B cell (primary cell): ENCODE data around the gene ARHGAP18. TPM values are rescaled to one million over a fixed set of nuclear protein-coding genes. Genes with fewer than 3 reads are reported as not detected.

Experiments
- ATAC-seq: fragments of 200-7000 bp; cut with Tn5 transposase; one replicate; pipeline ENCODE4 v1.10.0; 2021; ENCODE audit warnings: low read depth, mild to moderate bottlenecking, moderate number of reproducible peaks, moderate library complexity
- CTCF ChIA-PET: fragments of 350-600 bp; sonication (Branson Sonifier 250); formaldehyde crosslinking; loops from one replicate; lab custom pipeline; 2021; ENCODE audit warnings: antibody characterized with exemption, inconsistent platforms; lab: Charles Lee
- POLR2A ChIA-PET: fragments of 350-600 bp; sonication (Branson Sonifier 250); formaldehyde crosslinking; loops from one replicate; lab custom pipeline; 2021; ENCODE audit warnings: antibody characterized with exemption; lab: Charles Lee
- DNase-seq: peaks from one replicate; pipeline ENCODE4 v3.0.0; 2013
- H2AFZ ChIP-seq: 2 replicates; pipeline ENCODE4 v1.6.1; 2012; ENCODE audit warnings: mild to moderate bottlenecking, low read depth, low read length; ENCODE audit not compliant: insufficient read depth, poor library complexity, severe bottlenecking
- H3K27ac ChIP-seq, 2 donors: 1 replicate in 1 of 2; 2 replicates in 1 of 2; pipeline ENCODE4 v1.5.1; 2012 to 2013; ENCODE audit warnings: low read length in 2 of 2, mild to moderate bottlenecking in 2 of 2, moderate library complexity in 1 of 2
- H3K27me3 ChIP-seq, 4 experiments: fragments of 200-600 bp in 1 of 4; sonication (generic) in 1 of 4; replicated peaks in 1 of 4; 1 replicate in 2 of 4; 2 replicates in 2 of 4; pipeline versions ENCODE4 v1.6.1 to v1.7.0; 2013 to 2016; ENCODE audit warnings: low read length in 3 of 4, mild to moderate bottlenecking in 2 of 4, mixed read lengths in 1 of 4, moderate library complexity in 1 of 4; ENCODE audit not compliant: insufficient read depth in 4 of 4, control insufficient read depth in 3 of 4; ENCODE audit errors: control extremely low read depth in 1 of 4
- H3K36me3 ChIP-seq, 2 experiments: replicated peaks in 1 of 2; 1 replicate in 1 of 2; 2 replicates in 1 of 2; pipeline versions ENCODE4 v1.6.1 to v1.7.1; 2013; ENCODE audit warnings: low read length in 1 of 2; ENCODE audit not compliant: insufficient read depth in 2 of 2, control insufficient read depth in 1 of 2; ENCODE audit errors: control extremely low read depth in 1 of 2, extremely low read depth in 1 of 2
- H3K4me1 ChIP-seq, 2 donors: fragments of 200-600 bp in 1 of 2; sonication (generic) in 1 of 2; 1 replicate in 1 of 2; 2 replicates in 1 of 2; pipeline versions ENCODE4 v1.5.1 to v1.6.1; 2013 to 2017; ENCODE audit warnings: low read length in 2 of 2; ENCODE audit not compliant: control insufficient read depth in 2 of 2, insufficient read depth in 2 of 2
- H3K4me2 ChIP-seq: replicated peaks from 2 replicates; pipeline ENCODE3; 2012; ENCODE audit warnings: mild to moderate bottlenecking, low read depth, low read length; ENCODE audit not compliant: poor library complexity, severe bottlenecking
- H3K4me3 ChIP-seq, 5 experiments: fragments of 200-600 bp in 1 of 5; sonication (generic) in 1 of 5; 1 replicate in 3 of 5; 2 replicates in 2 of 5; pipeline versions ENCODE4 v1.5.1 to v1.7.0; 2011 to 2016; ENCODE audit warnings: low read length in 4 of 5, mild to moderate bottlenecking in 4 of 5, low read depth in 2 of 5, control low read depth in 1 of 5, moderate library complexity in 1 of 5; ENCODE audit not compliant: insufficient read depth in 1 of 5; ENCODE audit errors: control extremely low read depth in 1 of 5, extremely low read depth in 1 of 5
- H3K79me2 ChIP-seq: fragments of 200-600 bp; sonication (generic); one replicate; pipeline ENCODE4 v1.6.0; 2016; ENCODE audit warnings: low read length; ENCODE audit not compliant: control insufficient read depth, insufficient read depth
- H3K9ac ChIP-seq: fragments of 200-600 bp; sonication (generic); 2 replicates; pipeline ENCODE4 v1.6.1; 2017; ENCODE audit warnings: mild to moderate bottlenecking, low read length, moderate library complexity
- H3K9me3 ChIP-seq, 3 donors: one replicate each; pipeline versions ENCODE4 v1.6.1 to v1.7.1; 2013; ENCODE audit warnings: low read length in 2 of 3; ENCODE audit not compliant: control insufficient read depth in 2 of 3, insufficient read depth in 1 of 3; ENCODE audit errors: control extremely low read depth in 1 of 3
- H4K20me1 ChIP-seq: 2 replicates; pipeline ENCODE4 v1.6.0; 2012; ENCODE audit warnings: mild to moderate bottlenecking, low read length; ENCODE audit not compliant: insufficient read depth, control insufficient read depth, poor library complexity, severe bottlenecking
- H3K27ac Mint-ChIP-seq: one replicate; pipeline ENCODE4 v1.8.0; 2021; ENCODE audit warnings: mixed read lengths
- H3K27me3 Mint-ChIP-seq: one replicate; pipeline ENCODE4 v1.8.0; 2021; ENCODE audit warnings: mixed read lengths
- H3K4me1 Mint-ChIP-seq: one replicate; pipeline ENCODE4 v1.8.0; 2021; ENCODE audit warnings: mixed read lengths
- H3K4me3 Mint-ChIP-seq: one replicate; pipeline ENCODE4 v1.8.0; 2021; ENCODE audit warnings: mixed read lengths
- H3K9me3 Mint-ChIP-seq: one replicate; pipeline ENCODE4 v1.8.0; 2022; ENCODE audit warnings: mixed read lengths; ENCODE audit not compliant: insufficient read depth
- CTCF ChIP-seq: fragments of 200-600 bp; IDR thresholded peaks from one replicate; pipeline ENCODE4 v1.8.0; 2022; ENCODE audit warnings: antibody characterized with exemption, mild to moderate bottlenecking
- EZH2 ChIP-seq: IDR thresholded peaks from 2 replicates; pipeline ENCODE4 v1.6.1; 2012; ENCODE audit warnings: borderline replicate concordance, low read depth, mild to moderate bottlenecking, moderate library complexity, low read length; ENCODE audit not compliant: insufficient read depth, poor library complexity, severe bottlenecking
- WGBS: methylation state at CpG from one replicate; pipeline ENCODE4 v1.1.5; 2013; ENCODE audit warnings: missing lambda C conversion rate; ENCODE audit not compliant: insufficient coverage; 5-methylcytosine and 5-hydroxymethylcytosine counted together
- intact Hi-C: fragments of 100-400 bp; cut with micrococcal nuclease; formaldehyde crosslinking; loops from one replicate; pipeline ENCODE4 v1.10.0; 2022
- polyA plus RNA-seq: library from polyadenylated mRNA; depleted of rRNA; stranded (reverse); fragments of >200 nt; gene quantifications from 2 replicates; pipeline ENCODE4 v1.2.3, GENCODE V29; 2012
- total RNA-seq, 2 donors: library from RNA; stranded (reverse); fragments of 120-200 nt in 1 of 2; gene quantifications; 1 replicate in 1 of 2; 2 replicates in 1 of 2; pipeline versions ENCODE4 v1.2.3 to v1.2.4, GENCODE V29; 2013 to 2022

ARHGAP18 gene
- total and polyA plus RNA-seq, 2 donors (not counting 1 experiment from before 2014, with no cell fraction given) = 0.95 to 3.9 TPM

GRCh38 chr6:129660346-129660676 lies 49.7 kb downstream of the ARHGAP18 start:
- no peaks in the 10 kb centered on the region for H3K36me3 ChIP-seq
- no peak overlapping the region for H3K4me2 ChIP-seq
- no peaks in the 10 kb centered on the region for H3K9me3 ChIP-seq
- peaks cover 5% of the 10 kb centered on the region for H3K79me2 ChIP-seq
- no peak overlapping the region for H3K4me3 ChIP-seq
- Mint-ChIP-seq H3K9me3 (no peaks in the 10 kb centered on the region), H3K4me1 (peaks cover 12% of the 10 kb centered on the region), H3K27me3 (no peaks in the 10 kb centered on the region), H3K4me3 (no peak overlapping the region), H3K27ac (no peak overlapping the region)
- DNase-seq (no peak), ATAC-seq (no peak)
- no peak overlapping the region for H3K9ac ChIP-seq
- H4K20me1 ChIP-seq = no peaks in the 10 kb centered on the region
- CTCF ChIA-PET = no interaction called here
- POLR2A ChIA-PET = no interaction called here
- no peak overlapping the region for H3K27ac ChIP-seq
- no peak for TF ChIP-seq EZH2
- no peaks in the 10 kb centered on the region for H3K27me3 ChIP-seq
- H3K4me1 ChIP-seq = no peaks in the 10 kb centered on the region
- WGBS = 100% methylated on average over 2 of the region's 2 CpGs
- intact Hi-C loops = no loop called here
- no peak overlapping the region for H2AFZ ChIP-seq

DNA sequence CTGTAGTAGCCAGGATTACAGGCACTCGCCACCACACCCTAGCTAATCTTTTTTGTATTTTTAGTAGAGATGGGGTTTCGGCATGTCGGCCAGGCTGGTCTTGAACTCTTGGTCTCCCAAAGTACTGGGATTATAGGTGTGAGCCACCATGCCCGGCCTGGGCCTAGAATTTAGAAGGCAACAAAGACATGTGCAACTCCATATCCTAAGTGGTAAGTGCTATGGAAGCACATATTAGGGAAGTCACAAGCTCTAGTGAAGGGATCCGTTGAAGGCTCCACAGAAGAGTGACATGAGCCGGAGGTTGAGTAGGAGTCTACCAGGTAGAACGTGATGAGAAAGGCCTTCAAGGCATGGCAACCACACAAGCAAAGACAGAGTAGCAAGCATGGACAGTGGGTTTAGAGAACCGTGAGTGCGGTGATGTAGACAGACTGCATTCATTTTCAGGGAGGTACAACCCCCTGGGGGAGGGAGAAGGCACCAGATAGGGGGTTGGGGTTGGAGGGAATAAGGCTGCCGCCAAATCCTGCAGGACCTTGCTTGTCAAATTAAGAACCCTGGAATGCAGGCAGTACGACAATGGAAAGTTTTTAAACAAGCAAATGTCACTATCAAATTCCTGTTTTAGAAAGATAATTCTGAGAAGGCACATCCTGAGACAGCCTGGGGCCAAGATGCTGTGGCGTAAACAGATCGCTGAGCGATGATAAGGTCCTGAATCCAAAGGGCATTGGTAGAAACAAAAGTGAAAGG lies 50.2 kb downstream of the ARHGAP18 start:
- Histone ChIP-seq H4K20me1 (no peaks in the 10 kb centered on the region), H3K27me3 (no peaks in the 10 kb centered on the region), H3K9ac (no peak overlapping the region), H3K4me1 (no peaks in the 10 kb centered on the region), H3K36me3 (no peaks in the 10 kb centered on the region), H3K79me2 (peaks cover 4% of the 10 kb centered on the region), H3K4me3 (no peak overlapping the region), H3K9me3 (no peaks in the 10 kb centered on the region), H3K27ac (no peak overlapping the region), H2AFZ (no peak overlapping the region), H3K4me2 (no peak overlapping the region)
- TF ChIP-seq EZH2 (no peak), CTCF (no peak)
- peaks cover 10% of the 10 kb centered on the region for H3K4me1 Mint-ChIP-seq
- H3K27me3 Mint-ChIP-seq = no peaks in the 10 kb centered on the region
- ChIA-PET CTCF (no interaction called here), POLR2A (no interaction called here)
- H3K4me3 Mint-ChIP-seq = no peak overlapping the region
- 98% methylated on average over 11 of the region's 14 CpGs for WGBS
- intact Hi-C loops = no loop called here
- no peak for DNase-seq
- no peak overlapping the region for H3K27ac Mint-ChIP-seq
- H3K9me3 Mint-ChIP-seq = no peaks in the 10 kb centered on the region
- no peak for ATAC-seq
